HFFc6 (cell line): Measurements from ENCODE around the gene HES3. TPM values are rescaled to one million over a fixed set of nuclear protein-coding genes. Genes with fewer than 3 reads are reported as not detected.

ENCODE experiments used
- DNase-seq: peaks from one replicate; pipeline ENCODE4 v3.0.0-alpha.2; 2018
- H3K27ac Mint-ChIP-seq: 2 replicates; pipeline ENCODE4 v1.8.0; 2020; ENCODE audit warnings: mild to moderate bottlenecking, mixed read lengths
- H3K27me3 Mint-ChIP-seq: 2 replicates; pipeline ENCODE4 v1.8.0; 2021; ENCODE audit warnings: mild to moderate bottlenecking, moderate library complexity, mixed read lengths; ENCODE audit not compliant: insufficient read depth
- H3K36me3 Mint-ChIP-seq: 2 replicates; pipeline ENCODE4 v1.8.0; 2021; ENCODE audit warnings: low read depth, mixed read lengths
- H3K4me1 Mint-ChIP-seq: 2 replicates; pipeline ENCODE4 v1.8.0; 2020; ENCODE audit warnings: low read depth, mixed read lengths
- H3K4me3 Mint-ChIP-seq: 2 replicates; pipeline ENCODE4 v1.8.0; 2020; ENCODE audit warnings: mild to moderate bottlenecking, moderate library complexity, mixed read lengths
- H3K9me3 Mint-ChIP-seq: 2 replicates; pipeline ENCODE4 v1.8.0; 2020; ENCODE audit warnings: mild to moderate bottlenecking, mixed read lengths
- CTCF ChIP-seq: fragments of 200-600 bp; sonication (generic); IDR thresholded peaks from 2 replicates; pipeline ENCODE4 v1.5.0; 2021; ENCODE audit warnings: antibody characterized with exemption, mild to moderate bottlenecking
- total RNA-seq, 6 experiments: library from RNA; stranded (reverse); fragmentation: NEBNext Ultra II Directional; extraction: Animal tissue kit (Norgen Biotek cat#: 25700); gene quantifications; 2 replicates in 1 of 6; 3 replicates in 5 of 6; pipeline ENCODE4 v1.2.3, GENCODE V29; 2021

The HES3 gene
- total RNA-seq, 6 experiments from 2014 or later, result not detected

GRCh38 chr1:6253380-6253779 is 9.4 kb downstream of the HES3 start:
- H3K36me3 Mint-ChIP-seq, result no peaks in the 10 kb centered on the region
- H3K27ac Mint-ChIP-seq, result no peak overlapping the region
- H3K4me1 Mint-ChIP-seq, result no peaks in the 10 kb centered on the region; the same call in 1 of the 2 replicates
- H3K4me3 Mint-ChIP-seq, result no peak overlapping the region
- peaks cover 12% of the 10 kb centered on the region for H3K27me3 Mint-ChIP-seq
- H3K9me3 Mint-ChIP-seq, result no peaks in the 10 kb centered on the region
- DNase-seq, result no peak
- no peak for TF ChIP-seq CTCF

GRCh38 chr1:6254691-6255090 is 10.7 kb downstream of the HES3 start:
- H3K4me1 Mint-ChIP-seq, result no peaks in the 10 kb centered on the region; the same call in 1 of the 2 replicates
- no peaks in the 10 kb centered on the region for H3K9me3 Mint-ChIP-seq
- peaks cover 9% of the 10 kb centered on the region for H3K27me3 Mint-ChIP-seq
- no peak for DNase-seq
- no peak overlapping the region for H3K27ac Mint-ChIP-seq
- H3K36me3 Mint-ChIP-seq, result no peaks in the 10 kb centered on the region
- H3K4me3 Mint-ChIP-seq, result no peak overlapping the region
- TF ChIP-seq CTCF, result no peak

- Mint-ChIP-seq H3K27ac (no peak overlapping the region), H3K36me3 (no peaks in the 10 kb centered on the region), H3K4me1 (no peaks in the 10 kb centered on the region; the same call in 1 of the 2 replicates), H3K9me3 (no peaks in the 10 kb centered on the region), H3K27me3 (peaks cover 8% of the 10 kb centered on the region), H3K4me3 (no peak overlapping the region)
- TF ChIP-seq CTCF, result no peak
- DNase-seq, result no peak
Measured at GRCh38 chr1:6256645-6257044, 12.7 kb downstream of the HES3 start.

GRCh38 chr1:6257541-6258069 is 13.6 kb downstream of the HES3 start:
- TF ChIP-seq CTCF, result no peak
- peaks cover 8% of the 10 kb centered on the region for H3K27me3 Mint-ChIP-seq
- peak; percentile 20 for DNase-seq

GRCh38 chr1:6258675-6259074 is 14.7 kb downstream of the HES3 start:
- DNase-seq, result no peak
- TF ChIP-seq CTCF, result no peak
- Mint-ChIP-seq H3K27ac (no peak overlapping the region), H3K4me1 (no peaks in the 10 kb centered on the region; the same call in 1 of the 2 replicates), H3K27me3 (peaks cover 5% of the 10 kb centered on the region), H3K9me3 (no peaks in the 10 kb centered on the region), H3K4me3 (no peak overlapping the region), H3K36me3 (no peaks in the 10 kb centered on the region)

More at GRCh38 chr1:6257541-6258069, 13.6 kb downstream of the HES3 start:
- no peaks in the 10 kb centered on the region; the same call in 1 of the 2 replicates for H3K4me1 Mint-ChIP-seq
- H3K4me3 Mint-ChIP-seq, result no peak overlapping the region
- no peak overlapping the region for H3K27ac Mint-ChIP-seq
- H3K9me3 Mint-ChIP-seq, result no peaks in the 10 kb centered on the region
- no peaks in the 10 kb centered on the region for H3K36me3 Mint-ChIP-seq
